ENCODE data around the gene KCNG2. TPM values are rescaled to one million over a fixed set of nuclear protein-coding genes. Genes with fewer than 3 reads are reported as not detected.

The KCNG2 gene
- total RNA-seq, 1 donor from 2014 or later = not detected

GRCh38 chr18:79938196-79938595 is 140.5 kb downstream of the KCNG2 start:
- H3K36me3 ChIP-seq = no peaks in the 10 kb centered on the region
- no peak overlapping the region for H3K4me3 ChIP-seq
- peaks cover 48% of the 10 kb centered on the region for H3K9me3 Mint-ChIP-seq
- no peaks in the 10 kb centered on the region for H3F3A ChIP-seq (ENCODE audit: low read depth)
- H3K36me3 Mint-ChIP-seq = peaks cover 68% of the 10 kb centered on the region
- H3K27ac ChIP-seq = no peak overlapping the region
- H3K4me3 Mint-ChIP-seq = no peak overlapping the region
- no peaks in the 10 kb centered on the region for H3K4me1 ChIP-seq
- peaks cover 8% of the 10 kb centered on the region for H3K27me3 Mint-ChIP-seq (ENCODE audit: insufficient read depth, low read depth)
- no peaks in the 10 kb centered on the region for H3K9me3 ChIP-seq (ENCODE audit: low read depth)
- no peak overlapping the region for H3K4me2 ChIP-seq
- DNase-seq (ENCODE audit: low spot score) = no peak
- H3K4me1 Mint-ChIP-seq = peaks cover 2% of the 10 kb centered on the region
- TF ChIP-seq EZH2phosphoT487 (IDR thresholded peaks at IDR 0.05) (no peak), EZH2 (IDR thresholded peaks at IDR 0.05) (no peak), CTCF (IDR thresholded peaks at IDR 0.05) (no peak)
- no peaks in the 10 kb centered on the region for H3K27me3 ChIP-seq
- H4K20me1 ChIP-seq (ENCODE audit: low read depth) = peaks cover 12% of the 10 kb centered on the region
- H2AFZ ChIP-seq (replicated peaks) = no peak overlapping the region
- H3K27ac Mint-ChIP-seq = no peak overlapping the region
- no peaks in the 10 kb centered on the region for H3K79me2 ChIP-seq (ENCODE audit: low read depth)
- H3K9ac ChIP-seq = no peak overlapping the region

GRCh38 chr18:79939096-79939495 is 141.4 kb downstream of the KCNG2 start:
- H3K27ac Mint-ChIP-seq = no peak overlapping the region
- no peak overlapping the region for H3K27ac ChIP-seq
- peaks cover 42% of the 10 kb centered on the region for H3K9me3 Mint-ChIP-seq
- no peaks in the 10 kb centered on the region for H3K27me3 ChIP-seq
- peaks cover 59% of the 10 kb centered on the region for H3K36me3 Mint-ChIP-seq
- H3K4me2 ChIP-seq = no peak overlapping the region
- H3K9ac ChIP-seq = no peak overlapping the region
- TF ChIP-seq CTCF (IDR thresholded peaks at IDR 0.05) = no peak
- no peak for TF ChIP-seq EZH2 (IDR thresholded peaks at IDR 0.05)
- no peak for TF ChIP-seq EZH2phosphoT487 (IDR thresholded peaks at IDR 0.05)
- no peaks in the 10 kb centered on the region for H3K4me1 ChIP-seq
- H3K4me1 Mint-ChIP-seq = peaks cover 2% of the 10 kb centered on the region
- no peak overlapping the region for H3K4me3 ChIP-seq
- peaks cover 8% of the 10 kb centered on the region for H3K27me3 Mint-ChIP-seq (ENCODE audit: insufficient read depth, low read depth)
- peaks cover 18% of the 10 kb centered on the region for H4K20me1 ChIP-seq (ENCODE audit: low read depth)
- H3K9me3 ChIP-seq (ENCODE audit: low read depth) = no peaks in the 10 kb centered on the region
- H2AFZ ChIP-seq (replicated peaks) = no peak overlapping the region
- no peak for DNase-seq (ENCODE audit: low spot score)
- no peaks in the 10 kb centered on the region for H3K36me3 ChIP-seq
- H3K79me2 ChIP-seq (ENCODE audit: low read depth) = no peaks in the 10 kb centered on the region
- no peaks in the 10 kb centered on the region for H3F3A ChIP-seq (ENCODE audit: low read depth)
- no peak overlapping the region for H3K4me3 Mint-ChIP-seq

GRCh38 chr18:79940126-79940813 is 142.5 kb downstream of the KCNG2 start:
- Histone ChIP-seq H3K9ac (no peak overlapping the region), H3K27ac (no peak overlapping the region), H3K9me3 (ENCODE audit: low read depth) (no peaks in the 10 kb centered on the region), H3K4me2 (no peak overlapping the region), H3K79me2 (ENCODE audit: low read depth) (no peaks in the 10 kb centered on the region), H3F3A (ENCODE audit: low read depth) (no peaks in the 10 kb centered on the region), H3K27me3 (no peaks in the 10 kb centered on the region), H3K4me3 (no peak overlapping the region), H3K36me3 (no peaks in the 10 kb centered on the region), H2AFZ (replicated peaks) (no peak overlapping the region), H3K4me1 (no peaks in the 10 kb centered on the region), H4K20me1 (ENCODE audit: low read depth) (peaks cover 29% of the 10 kb centered on the region)
- Mint-ChIP-seq H3K4me1 (peaks cover 11% of the 10 kb centered on the region), H3K27me3 (ENCODE audit: insufficient read depth, low read depth) (peaks cover 7% of the 10 kb centered on the region), H3K36me3 (peaks cover 52% of the 10 kb centered on the region), H3K27ac (no peak overlapping the region), H3K9me3 (peaks cover 33% of the 10 kb centered on the region), H3K4me3 (no peak overlapping the region)
- TF ChIP-seq EZH2 (IDR thresholded peaks at IDR 0.05) = no peak
- TF ChIP-seq EZH2phosphoT487 (IDR thresholded peaks at IDR 0.05) = no peak
- no peak for TF ChIP-seq CTCF (IDR thresholded peaks at IDR 0.05)
- no peak for DNase-seq (ENCODE audit: low spot score)

All from neural progenitor cell (in vitro differentiated cells).